ENCODE data around the gene NKX2-3.

DNA sequence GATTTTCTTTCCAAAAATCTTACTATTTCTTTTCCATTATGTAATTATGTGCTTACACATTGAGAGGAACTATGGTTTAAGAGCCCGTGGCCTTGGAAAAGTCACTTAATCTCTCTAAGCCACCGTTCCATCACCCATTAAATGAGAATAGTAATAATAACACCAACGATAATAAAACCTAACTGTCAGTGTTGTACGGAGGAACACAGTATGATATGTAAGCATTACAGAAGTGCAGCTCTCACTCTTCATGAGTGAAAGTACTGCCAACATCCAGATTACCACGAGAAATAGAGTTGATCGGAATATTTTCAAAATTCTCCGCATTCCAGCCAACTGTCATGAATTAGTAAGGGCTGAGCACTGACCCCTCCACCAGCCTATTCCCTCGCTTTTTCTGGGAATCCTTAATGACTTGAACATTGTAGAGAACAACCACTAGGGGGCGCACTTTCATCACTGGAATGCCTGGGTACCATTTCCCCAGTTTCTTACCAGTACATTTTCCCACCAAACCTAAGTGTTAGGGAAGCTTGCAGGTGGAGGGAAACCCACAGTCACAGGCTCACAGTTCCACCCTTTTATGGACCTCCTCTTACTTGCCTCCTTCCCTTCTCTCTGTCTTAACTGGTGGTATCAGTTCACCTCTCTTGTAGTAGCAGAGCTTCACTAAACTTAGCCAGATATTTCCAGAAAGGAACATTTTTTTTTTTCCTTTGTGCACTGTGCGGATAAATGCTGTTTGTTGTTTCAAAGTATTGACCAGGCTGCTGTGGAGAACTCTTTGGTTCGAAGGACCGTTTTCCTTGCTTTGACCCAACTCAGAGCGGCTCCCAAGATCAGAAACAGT lies 27.8 kb downstream of the NKX2-3 start:
- TF ChIP-seq, protein P1, sequence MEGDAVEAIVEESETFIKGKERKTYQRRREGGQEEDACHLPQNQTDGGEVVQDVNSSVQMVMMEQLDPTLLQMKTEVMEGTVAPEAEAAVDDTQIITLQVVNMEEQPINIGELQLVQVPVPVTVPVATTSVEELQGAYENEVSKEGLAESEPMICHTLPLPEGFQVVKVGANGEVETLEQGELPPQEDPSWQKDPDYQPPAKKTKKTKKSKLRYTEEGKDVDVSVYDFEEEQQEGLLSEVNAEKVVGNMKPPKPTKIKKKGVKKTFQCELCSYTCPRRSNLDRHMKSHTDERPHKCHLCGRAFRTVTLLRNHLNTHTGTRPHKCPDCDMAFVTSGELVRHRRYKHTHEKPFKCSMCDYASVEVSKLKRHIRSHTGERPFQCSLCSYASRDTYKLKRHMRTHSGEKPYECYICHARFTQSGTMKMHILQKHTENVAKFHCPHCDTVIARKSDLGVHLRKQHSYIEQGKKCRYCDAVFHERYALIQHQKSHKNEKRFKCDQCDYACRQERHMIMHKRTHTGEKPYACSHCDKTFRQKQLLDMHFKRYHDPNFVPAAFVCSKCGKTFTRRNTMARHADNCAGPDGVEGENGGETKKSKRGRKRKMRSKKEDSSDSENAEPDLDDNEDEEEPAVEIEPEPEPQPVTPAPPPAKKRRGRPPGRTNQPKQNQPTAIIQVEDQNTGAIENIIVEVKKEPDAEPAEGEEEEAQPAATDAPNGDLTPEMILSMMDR (IDR thresholded peaks at IDR 0.05), result peak in 3 of 7 experiments; percentile 36 to 85 (median 56)
- no peak for TF ChIP-seq POLR2A (IDR thresholded peaks at IDR 0.05)

Data from stomach (tissue), 4 donors.